Activated B cell treated with CpG ODN at 0.5 μM for 24 hours (primary cell): ENCODE measurements around the gene MAP1B. TPM values are rescaled to one million over a fixed set of nuclear protein-coding genes. Genes with fewer than 3 reads are reported as not detected.
A peak's percentile ranks its signal among the peaks of the same experiment; 100 is the strongest.

ENCODE experiments used
- ATAC-seq: fragments of 200-7000 bp; cut with Tn5 transposase; one replicate; pipeline ENCODE4 v1.10.0; 2021; ENCODE audit warnings: low read depth, mild to moderate bottlenecking, moderate library complexity
- CTCF ChIA-PET: fragments of 350-600 bp; sonication (Branson Sonifier 250); formaldehyde crosslinking; loops from one replicate; lab custom pipeline; 2021; ENCODE audit warnings: antibody characterized with exemption; lab: Charles Lee
- POLR2A ChIA-PET: fragments of 350-600 bp; sonication (Branson Sonifier 250); formaldehyde crosslinking; loops from one replicate; lab custom pipeline; 2021; ENCODE audit warnings: antibody characterized with exemption; lab: Charles Lee
- DNase-seq: peaks from one replicate; pipeline ENCODE4 v3.0.0; 2022
- H3K27ac Mint-ChIP-seq: one replicate; pipeline ENCODE4 v1.8.0; 2020; ENCODE audit warnings: mixed read lengths
- H3K27me3 Mint-ChIP-seq: one replicate; pipeline ENCODE4 v1.8.0; 2021; ENCODE audit warnings: mixed read lengths
- H3K36me3 Mint-ChIP-seq: one replicate; pipeline ENCODE4 v1.8.0; 2021; ENCODE audit warnings: low read depth, mixed read lengths
- H3K4me1 Mint-ChIP-seq: one replicate; pipeline ENCODE4 v1.8.0; 2021; ENCODE audit warnings: mixed read lengths
- H3K4me3 Mint-ChIP-seq: one replicate; pipeline ENCODE4 v1.8.0; 2020; ENCODE audit warnings: mild to moderate bottlenecking, mixed read lengths
- H3K9me3 Mint-ChIP-seq: one replicate; pipeline ENCODE4 v1.8.0; 2020; ENCODE audit warnings: mixed read lengths
- CTCF ChIP-seq: fragments of 200-600 bp; IDR thresholded peaks from one replicate; pipeline ENCODE4 v1.8.0; 2022; ENCODE audit warnings: antibody characterized with exemption, mild to moderate bottlenecking
- intact Hi-C: fragments of 100-400 bp; cut with micrococcal nuclease; formaldehyde crosslinking; loops from one replicate; pipeline ENCODE4 v1.15.1; 2024
- total RNA-seq: library from RNA; stranded (reverse); gene quantifications from 2 replicates; pipeline ENCODE4 v1.2.3, GENCODE V29; 2022

The MAP1B gene
- total RNA-seq, 1 donor from 2014 or later: 0.09 TPM

- Mint-ChIP-seq H3K9me3 (peaks cover 3% of the 10 kb centered on the region), H3K4me1 (peaks cover 20% of the 10 kb centered on the region), H3K36me3 (no peaks in the 10 kb centered on the region), H3K4me3 (peak overlapping the region; percentile 44), H3K27me3 (peaks cover 4% of the 10 kb centered on the region), H3K27ac (no peak overlapping the region)
- ATAC-seq: no peak
- no peak for DNase-seq
- no peak for TF ChIP-seq CTCF
- ChIA-PET POLR2A (no interaction called here), CTCF (no interaction called here)
- intact Hi-C loops: no loop called here
Observed at GRCh38 chr5:72195581-72195980, 88.3 kb downstream of the MAP1B start.

- no peaks in the 10 kb centered on the region for H3K36me3 Mint-ChIP-seq
- no peak for ATAC-seq
- no peak overlapping the region for H3K4me3 Mint-ChIP-seq
- ChIA-PET POLR2A (no interaction called here), CTCF (no interaction called here)
- DNase-seq: no peak
- H3K9me3 Mint-ChIP-seq: peaks cover 3% of the 10 kb centered on the region
- intact Hi-C loops: no loop called here
- peaks cover 20% of the 10 kb centered on the region for H3K4me1 Mint-ChIP-seq
- TF ChIP-seq CTCF: no peak
- H3K27ac Mint-ChIP-seq: no peak overlapping the region
- H3K27me3 Mint-ChIP-seq: peaks cover 2% of the 10 kb centered on the region
Observed at GRCh38 chr5:72197393-72197792, 90.1 kb downstream of the MAP1B start.

GRCh38 chr5:72199681-72200080 lies 92.4 kb downstream of the MAP1B start:
- no peak for TF ChIP-seq CTCF
- H3K27ac Mint-ChIP-seq: no peak overlapping the region
- CTCF ChIA-PET: no interaction called here
- H3K4me1 Mint-ChIP-seq: peaks cover 15% of the 10 kb centered on the region
- H3K4me3 Mint-ChIP-seq: no peak overlapping the region
- peaks cover 2% of the 10 kb centered on the region for H3K27me3 Mint-ChIP-seq
- H3K36me3 Mint-ChIP-seq: no peaks in the 10 kb centered on the region
- intact Hi-C loops: no loop called here
- no peak for DNase-seq
- H3K9me3 Mint-ChIP-seq: peaks cover 3% of the 10 kb centered on the region
- no peak for ATAC-seq
- POLR2A ChIA-PET: no interaction called here

- no peak for DNase-seq
- CTCF ChIA-PET: interaction anchor here (0.6 kb wide), 1 partner anchor 11 kb away, joined by 3 read pairs; no protein-coding TSS in a partner anchor
- no peak for ATAC-seq
- no peaks in the 10 kb centered on the region for H3K36me3 Mint-ChIP-seq
- no peaks in the 10 kb centered on the region for H3K9me3 Mint-ChIP-seq
- no peaks in the 10 kb centered on the region for H3K27me3 Mint-ChIP-seq
- no peak for TF ChIP-seq CTCF
- H3K4me3 Mint-ChIP-seq: no peak overlapping the region
- intact Hi-C loops: no loop called here
- H3K27ac Mint-ChIP-seq: no peak overlapping the region
- H3K4me1 Mint-ChIP-seq: no peaks in the 10 kb centered on the region
- POLR2A ChIA-PET: no interaction called here
Observed at GRCh38 chr5:72202331-72202825, 95.1 kb downstream of the MAP1B start.

- CTCF ChIA-PET: no interaction called here
- DNase-seq: no peak
- Mint-ChIP-seq H3K4me3 (no peak overlapping the region), H3K36me3 (no peaks in the 10 kb centered on the region), H3K27ac (no peak overlapping the region), H3K9me3 (no peaks in the 10 kb centered on the region), H3K27me3 (no peaks in the 10 kb centered on the region), H3K4me1 (no peaks in the 10 kb centered on the region)
- intact Hi-C loops: no loop called here
- POLR2A ChIA-PET: no interaction called here
- ATAC-seq: no peak
- TF ChIP-seq CTCF: no peak
Observed at GRCh38 chr5:72203251-72203845, 96.1 kb downstream of the MAP1B start.
